Measurements from ENCODE around the gene FBRS. TPM values are rescaled to one million over a fixed set of nuclear protein-coding genes. Genes with fewer than 3 reads are reported as not detected.

FBRS gene
- total and polyA plus RNA-seq, 2 of the 13 experiments (the other 11 are each of a cell fraction or from before 2014, with no cell fraction given) = 13.7 to 16.2 TPM

DNA sequence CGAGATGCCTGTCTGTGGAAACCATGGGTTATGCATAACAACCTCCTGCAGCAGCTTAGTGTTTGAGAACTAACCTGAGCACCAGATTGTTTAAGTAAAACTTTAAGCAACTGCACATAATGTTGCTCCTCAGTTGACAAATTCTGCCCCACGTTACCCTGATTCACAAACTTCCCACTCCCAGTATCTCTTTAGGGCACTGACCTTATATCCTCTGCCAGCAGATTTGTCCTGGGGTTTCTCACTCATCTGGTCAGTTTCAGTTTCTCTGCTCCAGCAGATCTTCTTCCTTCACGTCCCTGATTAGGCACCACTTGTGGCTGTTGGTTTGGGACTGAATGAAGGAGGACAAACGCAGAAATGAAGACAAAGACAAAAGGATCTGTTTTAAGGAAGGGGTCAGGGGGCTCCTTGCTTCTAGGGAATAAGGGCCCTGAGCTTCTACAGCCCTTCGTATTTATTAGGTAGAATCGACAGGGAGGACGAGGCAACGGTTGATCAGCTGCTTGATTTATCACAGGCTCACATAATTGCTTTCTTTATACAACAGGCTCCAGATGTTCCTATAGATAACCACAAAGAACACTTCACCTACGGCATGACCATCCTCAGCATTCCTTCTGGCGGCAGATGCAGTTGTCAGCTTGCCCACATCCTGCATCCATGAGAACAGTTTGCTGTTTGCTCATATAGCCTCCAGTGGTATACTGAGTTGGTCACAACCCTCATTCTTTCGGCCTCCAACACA lies 34.5 kb upstream of the FBRS start:
- in situ Hi-C loops (cut with HindIII; ENCODE audit: extremely low pct_ligation_motif_present, low pct_unique_long_range_greater_than_20kb) (loop anchor here (5.0 kb wide), 1 partner anchor 51 kb away; the partner anchor contains the start of gene ZNF688), intact Hi-C loops (cut with micrococcal nuclease; ENCODE audit: unreplicated experiment) (no loop called here)
- no peaks in the 10 kb centered on the region for H3K9me3 ChIP-seq (ENCODE audit: low read length)
- ATAC-seq (peak; percentile 49), DNase-seq (ENCODE audit: low spot score) (no peak), FAIRE-seq (no peak)
- no peaks in the 10 kb centered on the region for H4K20me1 ChIP-seq (ENCODE audit: insufficient read depth, low read length)
- BruUV-seq (replicated peaks) = no TSS peak
- ChIA-PET POLR2A (interaction anchor here (1.1 to 6.5 kb wide), 3 partner anchors 10 to 20 kb away, joined by 3 to 46 read pairs (median 3); partner anchors contain the start of gene ZNF689), CTCF (ENCODE audit: low intra/inter-chr PET ratio, low total read pairs) (no interaction called here)
- H3K4me3 ChIP-seq (replicated peaks in 1 of 3; ENCODE audit: insufficient read depth in 1 of 3, low read depth in 2 of 3, low read length in 3 of 3) = peak overlapping the region; percentile 35 to 43 (median 37)
- peak overlapping the region; percentile 3; the same call in 1 of the 2 replicates for H3K9ac ChIP-seq (ENCODE audit: insufficient read depth, low read depth, low read length)
- H3K36me3 ChIP-seq (replicated peaks in 1 of 2; ENCODE audit: control insufficient read depth in 1 of 2, insufficient read depth in 2 of 2, low read length in 2 of 2) = no peaks in the 10 kb centered on the region
- H3K27me3 ChIP-seq (ENCODE audit: control insufficient read depth in 1 of 2, insufficient read depth in 2 of 2, low read length in 2 of 2) = peaks cover 0 to 19% of the 10 kb centered on the region in 2 experiments; a peak in 3 of 5 replicates
- WGBS (ENCODE audit: low lambda C conversion rate) = 25% methylated on average over 11 of the region's 11 CpGs
- H3K27ac ChIP-seq (ENCODE audit: extremely low read length, insufficient read depth, low read length) = no peak overlapping the region
- H3K4me2 ChIP-seq (ENCODE audit: low read depth, low read length) = peak overlapping the region; percentile 73
- H3K4me1 ChIP-seq (ENCODE audit: insufficient read depth, low read length) = peaks cover 86% of the 10 kb centered on the region
- peak overlapping the region; percentile 45 for H2AFZ ChIP-seq (ENCODE audit: low read length)
- no peaks in the 10 kb centered on the region for H3K79me2 ChIP-seq (ENCODE audit: insufficient read depth, low read length)
- TF ChIP-seq POLR2AphosphoS5 (IDR thresholded peaks at IDR 0.05; ENCODE audit: low read depth, low read length) = no peak
- TF ChIP-seq E2F2 (CRISPR knock-in tag; IDR thresholded peaks at IDR 0.05; ENCODE audit: borderline replicate concordance) = no peak
- no peak for TF ChIP-seq NCOA5 (CRISPR knock-in tag; IDR thresholded peaks at IDR 0.05)
- TF ChIP-seq SRSF9 (IDR thresholded peaks at IDR 0.05; ENCODE audit: borderline replicate concordance, insufficient read depth, low read depth, low read length, poor library complexity, severe bottlenecking) = no peak
- TF ChIP-seq GMEB1 (CRISPR knock-in tag; IDR thresholded peaks at IDR 0.05; ENCODE audit: borderline replicate concordance) = 0 out of 2 replicates have a peak, but pooled peaks have one; percentile 28
- 0 out of 2 replicates have a peak, but pooled peaks have one; percentile 18 for TF ChIP-seq HDAC1 (CRISPR knock-in tag; IDR thresholded peaks at IDR 0.05)
- TF ChIP-seq SAP130 (CRISPR knock-in tag; IDR thresholded peaks at IDR 0.05; ENCODE audit: low read depth) = peak; percentile 11; the same call in 1 of the 2 replicates
- TF ChIP-seq ZNF136 (CRISPR knock-in tag; IDR thresholded peaks at IDR 0.05; ENCODE audit: low read depth) = 0 out of 2 replicates have a peak, but pooled peaks have one; percentile 19
- TF ChIP-seq, protein P1, sequence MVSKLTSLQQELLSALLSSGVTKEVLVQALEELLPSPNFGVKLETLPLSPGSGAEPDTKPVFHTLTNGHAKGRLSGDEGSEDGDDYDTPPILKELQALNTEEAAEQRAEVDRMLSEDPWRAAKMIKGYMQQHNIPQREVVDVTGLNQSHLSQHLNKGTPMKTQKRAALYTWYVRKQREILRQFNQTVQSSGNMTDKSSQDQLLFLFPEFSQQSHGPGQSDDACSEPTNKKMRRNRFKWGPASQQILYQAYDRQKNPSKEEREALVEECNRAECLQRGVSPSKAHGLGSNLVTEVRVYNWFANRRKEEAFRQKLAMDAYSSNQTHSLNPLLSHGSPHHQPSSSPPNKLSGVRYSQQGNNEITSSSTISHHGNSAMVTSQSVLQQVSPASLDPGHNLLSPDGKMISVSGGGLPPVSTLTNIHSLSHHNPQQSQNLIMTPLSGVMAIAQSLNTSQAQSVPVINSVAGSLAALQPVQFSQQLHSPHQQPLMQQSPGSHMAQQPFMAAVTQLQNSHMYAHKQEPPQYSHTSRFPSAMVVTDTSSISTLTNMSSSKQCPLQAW (CRISPR knock-in tag; IDR thresholded peaks at IDR 0.05) = 0 out of 2 replicates have a peak, but pooled peaks have one; percentile 40
- TF ChIP-seq TBX2 (CRISPR knock-in tag; IDR thresholded peaks at IDR 0.05; ENCODE audit: borderline replicate concordance) = no peak
- TF ChIP-seq, protein P2, sequence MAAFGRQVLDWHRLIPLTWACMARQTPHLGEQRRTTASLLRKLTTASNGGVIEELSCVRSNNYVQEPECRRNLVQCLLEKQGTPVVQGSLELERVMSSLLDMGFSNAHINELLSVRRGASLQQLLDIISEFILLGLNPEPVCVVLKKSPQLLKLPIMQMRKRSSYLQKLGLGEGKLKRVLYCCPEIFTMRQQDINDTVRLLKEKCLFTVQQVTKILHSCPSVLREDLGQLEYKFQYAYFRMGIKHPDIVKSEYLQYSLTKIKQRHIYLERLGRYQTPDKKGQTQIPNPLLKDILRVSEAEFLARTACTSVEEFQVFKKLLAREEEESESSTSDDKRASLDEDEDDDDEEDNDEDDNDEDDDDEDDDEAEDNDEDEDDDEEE (CRISPR knock-in tag; IDR thresholded peaks at IDR 0.05) = peak; percentile 74; the same call in 1 of the 2 replicates
- TF ChIP-seq ZBTB7A (CRISPR knock-in tag; IDR thresholded peaks at IDR 0.05) = 0 out of 2 replicates have a peak, but pooled peaks have one; percentile 0
- TF ChIP-seq, protein P3, sequence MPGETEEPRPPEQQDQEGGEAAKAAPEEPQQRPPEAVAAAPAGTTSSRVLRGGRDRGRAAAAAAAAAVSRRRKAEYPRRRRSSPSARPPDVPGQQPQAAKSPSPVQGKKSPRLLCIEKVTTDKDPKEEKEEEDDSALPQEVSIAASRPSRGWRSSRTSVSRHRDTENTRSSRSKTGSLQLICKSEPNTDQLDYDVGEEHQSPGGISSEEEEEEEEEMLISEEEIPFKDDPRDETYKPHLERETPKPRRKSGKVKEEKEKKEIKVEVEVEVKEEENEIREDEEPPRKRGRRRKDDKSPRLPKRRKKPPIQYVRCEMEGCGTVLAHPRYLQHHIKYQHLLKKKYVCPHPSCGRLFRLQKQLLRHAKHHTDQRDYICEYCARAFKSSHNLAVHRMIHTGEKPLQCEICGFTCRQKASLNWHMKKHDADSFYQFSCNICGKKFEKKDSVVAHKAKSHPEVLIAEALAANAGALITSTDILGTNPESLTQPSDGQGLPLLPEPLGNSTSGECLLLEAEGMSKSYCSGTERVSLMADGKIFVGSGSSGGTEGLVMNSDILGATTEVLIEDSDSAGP (CRISPR knock-in tag; IDR thresholded peaks at IDR 0.05; ENCODE audit: borderline replicate concordance) = no peak
- TF ChIP-seq ZNF547 (CRISPR knock-in tag; IDR thresholded peaks at IDR 0.05) = 0 out of 2 replicates have a peak, but pooled peaks have one; percentile 22
